GM21423 (cell line): ENCODE measurements around the gene SLC8A1.

Experiments
- ATAC-seq: cut with Tn5 transposase; IDR thresholded peaks from one replicate; pipeline ENCODE4 v1.9.1; 2021; ENCODE audit warnings: mild to moderate bottlenecking, moderate library complexity; ENCODE audit not compliant: unreplicated experiment

Gene SLC8A1

GRCh38 chr2:40169430-40169829 is 282.5 kb downstream of the SLC8A1 start:
- ATAC-seq = no peak

DNA sequence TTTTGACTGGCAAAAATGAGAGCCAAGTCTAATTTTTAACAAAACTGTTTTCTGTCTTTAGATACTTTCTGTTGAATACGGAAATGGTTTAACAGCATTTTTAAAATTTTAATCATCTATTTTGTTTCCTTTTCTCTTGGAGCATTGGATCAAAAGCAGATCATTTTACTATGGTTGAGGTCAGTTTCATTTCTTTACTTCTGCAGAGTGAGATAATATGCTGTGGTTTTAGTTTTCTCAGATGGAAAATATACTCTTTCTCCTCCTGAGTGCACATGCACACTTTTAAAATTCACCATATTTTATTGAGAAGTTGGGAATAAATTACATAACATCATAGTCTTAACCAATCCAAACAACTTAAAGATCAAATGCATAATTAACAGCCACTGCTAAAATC is 283.3 kb downstream of the SLC8A1 start:
- no peak for ATAC-seq

GRCh38 chr2:40168032-40168431 is 283.9 kb downstream of the SLC8A1 start:
- ATAC-seq = no peak

DNA sequence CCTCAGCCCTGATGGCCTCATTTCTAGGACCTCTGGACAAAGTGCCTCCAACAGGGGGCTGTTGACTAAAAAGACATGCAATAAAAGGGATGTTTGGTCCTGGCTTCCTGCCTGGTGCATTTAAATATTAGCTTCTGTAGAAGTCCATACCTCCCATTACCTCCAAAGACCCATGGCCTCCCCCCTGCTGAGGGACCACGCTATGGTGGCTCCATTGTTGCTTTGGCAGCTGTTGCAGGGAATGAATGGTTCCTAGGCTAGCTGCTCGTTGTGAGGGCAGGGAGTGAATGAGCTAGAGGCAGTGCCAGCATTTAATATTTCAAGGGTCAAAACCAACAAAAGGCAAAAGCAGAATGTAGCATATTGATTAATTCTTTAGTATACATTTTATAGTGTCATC is 285.9 kb downstream of the SLC8A1 start:
- no peak for ATAC-seq

- no peak for ATAC-seq
Observed at GRCh38 chr2:40165509-40165844, 286.4 kb downstream of the SLC8A1 start.

DNA sequence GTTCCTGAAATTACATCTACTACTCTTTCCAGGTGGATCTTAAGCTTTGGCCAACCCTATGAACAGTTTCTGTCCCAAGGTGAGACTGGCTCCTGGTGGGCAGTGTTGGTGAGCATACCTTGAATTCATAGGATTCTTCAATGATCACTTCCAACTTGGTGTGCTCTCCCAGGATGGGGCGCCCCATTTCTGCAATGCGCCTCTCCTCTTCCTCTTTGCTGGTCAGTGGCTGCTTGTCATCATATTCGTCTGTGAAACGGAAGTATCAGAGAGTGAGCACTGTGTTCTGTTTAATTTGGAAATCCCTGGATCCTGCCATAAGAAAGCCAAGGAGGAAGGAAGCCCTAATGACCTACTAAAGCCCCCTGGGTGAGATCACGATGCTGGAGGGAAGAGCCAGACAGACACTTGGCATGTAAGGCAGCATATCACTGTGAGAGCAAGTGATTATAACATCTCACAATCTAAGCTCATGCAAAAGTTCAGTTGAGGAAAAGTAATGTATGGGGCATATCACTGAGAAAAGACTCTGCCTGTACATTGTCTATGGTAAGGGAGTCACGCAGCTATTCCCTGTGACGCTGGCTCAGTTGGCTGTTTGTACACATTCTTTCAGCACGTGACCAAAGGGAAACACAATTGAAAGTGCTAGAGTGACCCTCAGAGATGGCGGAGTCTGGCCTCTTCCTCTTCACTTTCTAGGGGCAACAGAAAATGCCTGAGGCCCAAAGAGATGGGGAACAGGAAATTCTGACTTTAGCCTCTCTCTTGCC is 287.0 kb downstream of the SLC8A1 start:
- ATAC-seq = no peak

GRCh38 chr2:40161986-40162385 is 289.9 kb downstream of the SLC8A1 start:
- ATAC-seq = no peak

GRCh38 chr2:40160751-40161218 is 291.1 kb downstream of the SLC8A1 start:
- no peak for ATAC-seq

DNA sequence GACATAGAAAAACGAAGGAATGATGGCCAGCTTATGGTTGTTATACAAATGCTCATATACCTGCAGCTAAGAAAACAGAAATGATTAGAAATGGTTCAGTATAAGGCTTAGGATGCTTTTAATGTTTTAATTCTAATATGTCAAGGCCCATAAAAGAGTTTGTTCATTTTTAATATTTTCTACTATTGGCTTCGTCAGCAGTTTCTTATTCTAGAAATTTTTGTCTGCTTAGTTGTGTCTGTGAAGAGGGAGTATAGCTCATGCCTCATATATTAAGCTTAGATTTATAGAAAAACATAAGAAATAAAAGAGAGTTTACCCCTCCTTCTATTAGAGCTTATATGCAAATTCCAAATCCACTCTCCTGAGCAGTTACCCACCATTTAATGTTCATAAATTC is 292.6 kb downstream of the SLC8A1 start:
- ATAC-seq = no peak

DNA sequence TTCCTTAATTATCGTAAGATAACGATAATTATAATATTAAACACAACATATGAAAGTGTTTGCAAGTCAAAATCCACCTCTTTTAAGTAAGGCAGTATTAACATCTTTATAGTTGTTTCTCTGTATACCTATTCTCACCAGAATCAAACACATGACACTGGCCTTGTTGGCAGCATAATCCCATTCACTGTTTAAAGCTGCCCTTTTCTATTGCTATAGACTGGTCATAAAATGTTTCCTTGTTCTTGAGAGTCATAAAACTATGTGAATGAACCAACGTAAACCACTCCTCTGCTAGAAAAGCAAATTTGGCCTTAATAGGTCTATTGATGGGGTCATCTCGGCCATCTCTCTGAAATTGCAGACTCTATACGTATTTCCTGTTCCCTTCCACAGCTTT is 293.1 kb downstream of the SLC8A1 start:
- ATAC-seq = no peak

GRCh38 chr2:40155728-40156127 is 296.2 kb downstream of the SLC8A1 start:
- ATAC-seq = no peak

DNA sequence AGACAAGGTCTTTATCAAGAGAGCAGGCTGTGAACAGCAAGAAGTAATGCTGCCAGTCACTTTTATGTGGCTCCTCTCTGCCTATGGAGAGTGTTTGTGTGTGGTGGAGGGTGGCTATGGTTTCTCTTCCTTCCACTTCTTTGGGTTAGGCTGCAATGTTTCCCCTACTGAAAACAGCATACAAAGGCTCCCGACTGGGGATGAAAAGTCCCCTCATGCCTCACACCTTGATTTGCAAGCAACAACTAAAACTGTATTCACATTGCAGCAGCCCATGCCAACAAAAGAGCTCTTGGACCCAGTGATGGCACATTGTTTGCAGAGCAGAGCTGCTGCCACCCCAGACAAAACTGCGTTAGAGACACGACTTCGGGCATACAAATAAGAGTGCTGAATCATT is 301.6 kb downstream of the SLC8A1 start:
- ATAC-seq = no peak

DNA sequence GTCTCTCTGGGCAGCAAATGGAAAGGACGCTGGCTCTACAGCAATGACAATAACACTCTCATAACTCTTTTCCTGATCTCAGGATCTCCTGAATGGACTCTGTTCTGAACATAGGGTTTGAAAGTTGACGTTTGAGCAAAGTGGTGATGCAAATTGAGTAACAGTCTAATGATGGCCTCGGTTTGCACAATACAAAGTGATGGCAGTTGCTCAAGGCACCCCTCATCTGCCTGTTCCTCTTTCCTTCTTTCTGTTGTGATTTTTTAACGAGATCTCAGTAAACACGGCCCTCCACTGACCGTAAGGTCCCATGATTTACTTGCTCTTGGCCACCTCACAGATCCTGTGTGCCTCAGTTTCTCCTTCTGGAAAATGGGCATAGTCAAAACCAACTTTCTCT is 303.6 kb downstream of the SLC8A1 start:
- no peak for ATAC-seq

- no peak for ATAC-seq
Observed at GRCh38 chr2:40147360-40147759, 304.5 kb downstream of the SLC8A1 start.

DNA sequence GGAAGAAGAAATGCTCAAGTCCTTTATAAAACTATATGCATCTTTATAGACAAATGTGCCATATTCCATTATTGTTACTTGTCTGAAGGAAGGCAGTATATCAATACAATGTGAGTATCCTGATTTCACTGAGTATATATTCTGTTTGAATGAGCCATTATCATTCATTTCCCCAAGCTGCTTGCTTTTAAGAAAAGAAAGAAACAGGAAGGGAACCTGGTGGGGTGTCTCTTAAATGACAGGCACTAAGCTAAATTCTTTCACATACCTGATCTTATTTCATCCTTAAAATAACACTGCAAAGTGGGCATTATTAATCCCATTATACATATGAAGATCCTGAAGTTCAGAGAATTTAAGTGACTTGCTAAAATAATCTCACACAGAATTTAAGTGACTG is 307.9 kb downstream of the SLC8A1 start:
- no peak for ATAC-seq

DNA sequence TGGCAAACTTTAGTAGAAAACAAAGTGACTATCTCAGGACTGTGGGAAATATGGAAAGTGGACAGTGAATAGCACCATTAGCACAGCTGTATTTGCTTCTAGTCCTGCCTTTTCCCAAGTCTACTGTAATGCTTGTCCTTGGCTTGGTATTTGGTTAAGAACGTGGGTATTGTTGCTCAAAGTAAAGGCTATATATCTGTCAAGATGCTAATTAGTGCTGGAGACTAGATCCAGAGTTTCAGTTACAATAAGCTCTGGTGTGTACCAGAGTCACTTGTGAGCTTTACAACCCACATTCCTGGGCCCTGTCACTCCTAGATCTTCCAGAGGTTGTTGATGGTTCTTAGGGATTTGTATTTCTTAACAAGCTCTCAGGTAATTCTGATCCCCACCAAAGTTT is 313.6 kb downstream of the SLC8A1 start:
- no peak for ATAC-seq

- ATAC-seq = no peak
Observed at GRCh38 chr2:40131081-40131704, 320.7 kb downstream of the SLC8A1 start.

DNA sequence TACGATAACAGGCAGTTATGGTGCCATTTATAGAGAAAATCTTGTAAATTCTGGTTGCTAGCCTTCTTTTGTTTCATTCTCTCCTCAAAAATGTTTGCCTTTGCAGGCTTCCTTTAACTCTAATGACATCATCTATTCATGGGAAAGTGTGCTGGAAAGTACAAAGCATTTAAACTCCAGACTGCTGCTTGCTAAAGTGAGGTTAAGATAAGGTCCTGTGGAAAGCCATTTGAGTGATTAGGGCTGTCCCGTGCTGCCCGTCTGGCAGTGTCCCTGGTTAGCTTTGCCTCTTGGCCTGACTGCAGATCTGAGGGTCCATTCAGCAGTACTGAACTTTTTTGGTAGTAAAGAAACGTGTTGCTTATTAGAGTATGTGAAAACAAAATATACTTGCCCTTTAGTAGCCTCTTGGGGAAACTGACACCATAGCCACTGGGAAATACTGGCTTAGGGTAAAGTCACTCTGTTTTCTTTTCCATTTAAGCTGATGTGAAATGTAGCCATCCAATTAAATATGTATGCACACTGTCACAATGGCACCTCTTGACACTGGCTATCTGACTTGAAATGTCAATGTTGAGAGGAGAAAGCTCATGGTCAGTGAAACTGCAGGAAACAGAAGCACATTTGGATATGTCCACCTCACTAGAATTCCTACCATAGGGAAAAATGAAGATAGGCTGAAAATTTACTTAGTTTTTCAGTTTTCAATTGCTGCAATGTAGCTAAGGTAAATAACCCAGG is 321.5 kb downstream of the SLC8A1 start:
- ATAC-seq = no peak

- ATAC-seq = no peak
Observed at GRCh38 chr2:40129725-40130124, 322.2 kb downstream of the SLC8A1 start.

- ATAC-seq = no peak
Observed at GRCh38 chr2:40128796-40129195, 323.1 kb downstream of the SLC8A1 start.

- ATAC-seq = no peak
Observed at GRCh38 chr2:40127890-40128557, 323.9 kb downstream of the SLC8A1 start.
